GM04503 (cell line): ENCODE results near the gene SEL1L3.
A peak's percentile ranks its signal among the peaks of the same experiment; 100 is the strongest.
"Not testable (repeated sequence)": the region's sequence is repeated elsewhere in the genome, so short reads cannot be mapped to it uniquely, and the experiment has no call there.

Experiments
- DNase-seq: peaks from one replicate; pipeline ENCODE4 v3.0.0-alpha.2; 2012; ENCODE audit warnings: low read depth

The SEL1L3 gene

DNA sequence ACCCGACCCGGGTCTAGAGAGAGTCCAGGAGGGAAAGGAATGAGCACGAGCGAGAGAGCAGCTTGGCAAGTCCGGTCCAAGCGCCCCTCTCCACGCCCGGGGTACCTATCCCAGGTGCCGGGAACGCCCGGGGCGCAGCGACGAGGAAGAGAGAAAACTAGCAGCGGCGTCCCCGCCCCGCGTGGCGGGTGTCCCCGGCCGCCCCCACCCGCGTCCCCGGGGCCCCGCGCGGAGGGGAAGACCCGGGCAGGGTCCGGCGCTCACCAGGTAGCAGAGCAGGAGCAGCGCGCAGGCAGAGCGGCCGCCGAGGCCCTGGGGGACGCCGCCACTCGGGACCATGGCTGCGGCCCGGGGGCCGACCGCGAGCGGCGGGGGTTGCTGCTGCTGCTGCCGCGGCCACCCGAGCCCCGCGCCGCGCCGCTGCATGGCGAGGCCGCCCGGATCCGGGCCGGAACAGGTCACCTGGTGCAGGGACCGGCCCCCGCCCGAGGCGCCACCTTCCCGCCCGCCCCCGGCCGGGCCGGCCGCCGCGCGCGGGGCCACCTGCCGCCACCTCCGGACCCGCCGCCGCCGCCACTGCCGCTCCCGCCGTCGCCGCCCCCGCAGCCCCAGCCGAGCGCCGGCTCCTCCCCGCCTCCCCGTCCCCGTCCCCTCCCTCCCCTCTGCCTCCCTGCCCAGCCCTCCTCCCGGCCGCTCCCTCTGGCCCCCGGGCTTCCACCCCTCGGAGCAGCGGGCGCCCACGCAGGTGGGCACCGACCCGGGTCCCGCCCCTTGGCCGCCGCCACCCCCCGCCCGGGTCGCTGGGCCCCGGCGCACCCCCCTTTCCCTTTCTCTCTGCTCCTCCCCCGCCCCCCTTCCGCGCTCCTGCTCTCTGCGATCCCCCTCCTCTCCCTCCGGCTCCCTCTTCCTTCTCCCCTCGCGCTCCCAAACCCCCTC is at the start of gene SEL1L3:
Gene SEL1L3, minus strand, starts transcription at position 578 of the 936 bp plus-strand sequence. Its CDS starts 152 bp downstream, at position 426.
- no peak for DNase-seq

DNA sequence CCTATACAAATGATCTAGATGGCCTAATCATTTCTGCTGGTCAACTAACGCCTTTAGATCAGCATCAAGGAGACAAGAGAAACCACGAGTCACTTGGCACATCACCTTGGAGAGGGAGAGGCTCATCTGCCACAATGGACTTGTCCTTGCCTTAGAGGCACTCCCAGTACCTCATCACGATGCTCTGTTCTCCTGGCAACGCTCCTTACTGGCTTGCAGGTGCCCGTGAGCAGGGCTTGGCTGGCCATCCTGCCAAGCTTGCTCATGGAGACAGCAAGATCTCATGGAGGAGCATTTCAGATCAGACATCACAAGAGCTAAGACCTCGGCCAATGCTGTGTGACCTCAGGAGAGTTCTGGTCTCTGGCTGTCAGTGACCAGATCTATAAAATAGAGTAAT is 48.6 kb upstream of the SEL1L3 start:
- DNase-seq = no peak

DNA sequence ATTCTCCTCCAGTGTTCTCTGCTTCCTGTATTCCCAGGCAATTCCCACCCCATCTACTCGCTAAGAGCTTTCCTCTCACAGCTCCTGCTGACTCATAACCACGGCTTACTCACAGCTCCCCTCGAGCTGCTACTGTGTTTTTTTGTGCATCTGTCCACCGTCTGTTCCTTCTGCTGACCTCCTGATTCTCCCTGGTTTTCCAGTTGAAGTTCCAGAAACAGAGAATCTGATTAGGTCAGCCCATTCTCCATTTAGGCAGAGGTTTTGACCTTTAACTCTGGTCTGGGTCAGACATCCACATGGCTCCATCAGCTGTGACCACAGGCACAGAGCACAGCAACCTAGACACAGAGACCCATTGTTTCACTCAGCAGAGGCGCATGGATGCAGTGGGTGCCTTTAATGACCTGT is 45.7 kb upstream of the SEL1L3 start:
- DNase-seq = peak; percentile 78

DNA sequence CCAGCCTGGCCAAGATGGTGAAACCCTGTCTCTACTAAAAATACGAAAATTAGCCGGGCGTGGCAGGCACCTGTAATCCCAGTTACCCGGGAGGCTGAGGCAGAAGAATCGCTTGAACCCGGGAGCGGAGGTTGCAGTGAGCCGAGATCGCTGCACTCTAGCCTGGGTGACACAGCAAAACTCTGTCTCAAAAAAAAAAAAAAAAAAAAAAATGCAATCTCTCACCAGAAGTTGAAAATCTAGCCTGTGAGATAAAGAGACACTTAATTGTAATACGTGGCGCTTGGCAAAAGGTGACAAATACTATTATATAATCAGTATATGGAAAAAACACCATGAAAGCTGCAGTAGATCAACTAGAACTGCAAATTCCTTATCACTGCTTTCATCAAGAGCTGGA is 43.3 kb upstream of the SEL1L3 start:
- DNase-seq = not testable (repeated sequence)

DNA sequence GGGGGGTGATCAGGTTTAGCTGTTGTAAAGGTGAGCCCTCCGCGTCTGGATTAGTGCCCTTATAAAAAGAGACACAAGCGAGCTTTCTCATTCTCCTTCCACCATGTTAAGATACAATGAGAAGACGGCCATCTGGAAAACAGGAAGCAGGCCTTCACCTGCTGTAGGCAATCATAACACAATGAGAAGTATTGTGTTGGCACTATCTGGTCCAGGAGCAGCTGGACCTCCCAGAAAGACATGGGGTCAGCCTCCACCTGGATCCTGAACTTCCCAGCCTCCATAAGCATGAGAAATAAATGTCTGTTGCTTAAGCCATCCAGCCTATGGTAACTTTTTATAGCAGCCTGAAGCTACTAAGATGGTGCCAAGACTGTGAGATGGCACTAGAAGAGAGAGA is 42.6 kb upstream of the SEL1L3 start:
- no peak for DNase-seq

DNA sequence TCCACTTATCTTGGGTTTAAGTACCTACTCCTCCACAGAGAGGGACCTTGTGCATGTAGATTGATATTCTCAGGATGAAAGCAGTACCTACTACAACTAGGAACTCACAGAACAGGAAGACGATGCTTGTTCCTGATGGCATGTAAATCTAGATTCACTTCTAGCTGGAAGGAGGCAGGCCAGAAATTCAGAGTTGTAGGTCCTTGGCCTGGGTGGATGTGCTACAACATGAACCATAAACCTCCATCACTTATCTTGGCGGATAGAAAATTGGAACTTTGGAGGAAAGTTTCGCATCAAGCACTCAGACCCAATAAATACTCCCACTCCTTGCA is 41.9 kb upstream of the SEL1L3 start:
- DNase-seq = no peak

DNA sequence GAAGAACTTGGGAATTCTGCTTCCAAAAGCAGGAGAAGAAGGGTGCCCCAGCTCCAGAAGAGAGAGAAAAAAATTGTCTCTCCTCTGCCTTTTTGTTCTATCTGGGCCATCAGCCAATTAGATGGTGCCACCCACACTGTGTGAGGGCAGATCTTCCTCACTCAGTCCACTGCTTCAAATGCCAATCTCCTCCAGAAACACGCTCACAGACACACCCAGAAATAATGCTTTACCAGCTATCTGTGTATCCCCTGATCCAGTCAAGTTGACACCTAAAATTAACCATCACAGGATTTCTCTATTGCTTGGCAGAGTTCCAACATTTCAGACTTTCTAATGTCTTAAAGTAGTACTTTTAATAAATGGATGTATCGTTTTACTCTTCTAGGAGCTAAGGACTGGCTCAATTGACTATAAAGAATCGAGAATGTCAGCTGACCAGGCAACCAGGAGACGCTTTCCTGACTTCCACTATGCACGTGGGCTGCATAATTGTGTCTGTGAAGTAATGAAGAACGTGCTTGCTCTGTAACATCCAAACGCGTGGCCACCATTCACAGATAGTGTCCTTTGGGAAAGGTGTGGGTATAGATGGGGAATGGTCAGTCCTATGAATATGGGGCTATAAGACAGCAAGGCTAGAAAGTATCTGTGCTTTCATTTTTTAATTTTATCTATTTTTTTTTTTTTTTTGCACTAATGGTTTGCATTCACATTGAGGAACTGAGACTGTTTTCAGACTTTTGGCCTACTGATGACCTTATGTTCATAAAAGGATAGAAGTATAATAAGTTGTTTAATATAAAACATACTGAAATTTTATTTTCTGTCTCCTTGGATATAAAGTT is 41.3 kb upstream of the SEL1L3 start:
- no peak for DNase-seq

DNA sequence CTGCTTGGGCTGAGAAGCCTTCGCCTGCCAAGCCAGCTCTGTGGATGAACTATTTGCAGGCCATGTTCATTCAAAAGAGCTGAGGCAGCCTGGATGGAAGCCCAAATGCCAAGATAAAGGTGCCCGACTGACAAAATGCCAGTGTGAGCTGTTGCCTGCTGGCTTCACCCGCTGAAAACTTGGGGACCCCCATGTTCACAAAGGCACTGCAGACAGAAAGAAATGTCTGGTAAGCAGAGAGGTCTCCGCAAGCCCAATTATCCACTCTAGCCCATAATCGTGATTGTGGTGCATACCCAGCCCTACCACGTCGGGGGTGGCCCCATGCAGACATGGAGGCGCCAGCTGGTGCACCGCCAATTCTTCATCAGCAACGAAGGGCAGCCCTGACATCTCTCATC is 38.2 kb upstream of the SEL1L3 start:
- DNase-seq = no peak

DNA sequence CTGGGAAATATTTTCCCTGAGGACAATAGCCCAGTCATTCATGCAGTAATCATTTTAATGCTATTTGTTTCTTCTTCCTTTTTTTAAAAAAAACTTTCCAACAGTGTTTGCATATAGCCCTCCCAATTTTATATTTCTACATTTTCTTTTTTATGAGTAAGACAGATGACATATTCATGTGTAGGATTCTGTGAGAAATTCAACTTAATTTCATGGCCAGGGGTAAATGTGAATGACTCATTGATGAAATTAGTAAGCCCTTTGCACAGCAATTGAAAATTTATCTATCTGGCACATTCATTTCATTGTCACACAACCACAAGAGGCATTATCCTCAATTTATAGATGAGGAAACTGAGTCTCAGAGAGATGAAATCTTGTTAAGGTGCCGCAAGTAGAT is 37.5 kb upstream of the SEL1L3 start:
- DNase-seq = no peak

DNA sequence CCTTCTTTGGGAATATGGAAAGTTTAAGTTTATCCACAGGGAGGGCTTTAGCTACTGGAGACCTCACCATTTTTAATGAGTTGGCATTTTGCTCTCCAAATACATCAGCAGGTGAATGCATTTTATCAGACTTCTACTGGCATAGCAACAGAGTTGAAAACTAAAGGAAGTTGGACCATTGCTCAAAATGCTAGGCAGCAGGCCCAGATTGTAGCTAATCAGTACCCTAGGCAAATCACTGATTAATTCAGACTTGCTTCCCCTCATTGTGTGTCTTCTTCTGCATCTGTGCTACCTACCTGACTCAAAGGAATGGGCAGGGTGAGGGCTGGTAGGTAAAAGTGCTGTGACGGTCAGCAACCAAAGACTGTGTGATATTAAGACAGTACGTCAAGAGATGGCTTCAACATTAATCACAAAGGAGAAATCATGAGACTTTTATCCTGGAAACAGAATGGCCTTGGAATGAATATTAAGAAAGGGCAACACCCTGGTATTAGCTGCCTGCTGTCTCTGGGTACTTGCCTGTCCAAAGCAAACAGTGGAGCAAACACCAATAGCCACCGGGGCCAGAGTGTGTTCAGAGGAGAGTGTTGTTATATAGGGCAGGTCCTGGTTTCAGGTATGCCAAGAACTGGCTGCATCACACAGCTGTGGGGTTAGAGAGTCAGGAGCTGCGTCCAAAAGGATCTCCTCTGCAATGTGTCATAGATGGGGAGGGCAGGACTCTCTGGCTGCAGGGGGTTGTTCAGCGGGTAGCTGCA is 34.2 kb upstream of the SEL1L3 start:
- DNase-seq = no peak

DNA sequence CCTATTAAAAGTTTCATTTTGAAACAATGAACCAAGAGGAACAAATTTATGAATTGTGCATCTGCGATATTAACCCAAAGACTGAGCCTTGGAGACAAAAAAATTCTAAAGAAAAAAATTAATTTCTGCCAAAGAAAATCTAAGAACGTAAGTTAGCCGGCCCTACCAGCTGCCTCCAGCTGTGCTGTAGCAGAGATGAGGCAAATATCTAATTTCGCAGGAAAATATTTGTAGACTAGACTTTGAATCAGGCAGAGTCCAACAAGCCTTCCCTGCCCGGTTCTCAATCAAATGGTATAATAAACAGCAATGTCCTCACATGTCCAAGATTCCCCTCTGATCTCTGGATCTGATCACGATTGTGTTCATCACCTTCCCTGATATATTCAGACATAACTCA is 30.0 kb upstream of the SEL1L3 start:
- DNase-seq = no peak

DNA sequence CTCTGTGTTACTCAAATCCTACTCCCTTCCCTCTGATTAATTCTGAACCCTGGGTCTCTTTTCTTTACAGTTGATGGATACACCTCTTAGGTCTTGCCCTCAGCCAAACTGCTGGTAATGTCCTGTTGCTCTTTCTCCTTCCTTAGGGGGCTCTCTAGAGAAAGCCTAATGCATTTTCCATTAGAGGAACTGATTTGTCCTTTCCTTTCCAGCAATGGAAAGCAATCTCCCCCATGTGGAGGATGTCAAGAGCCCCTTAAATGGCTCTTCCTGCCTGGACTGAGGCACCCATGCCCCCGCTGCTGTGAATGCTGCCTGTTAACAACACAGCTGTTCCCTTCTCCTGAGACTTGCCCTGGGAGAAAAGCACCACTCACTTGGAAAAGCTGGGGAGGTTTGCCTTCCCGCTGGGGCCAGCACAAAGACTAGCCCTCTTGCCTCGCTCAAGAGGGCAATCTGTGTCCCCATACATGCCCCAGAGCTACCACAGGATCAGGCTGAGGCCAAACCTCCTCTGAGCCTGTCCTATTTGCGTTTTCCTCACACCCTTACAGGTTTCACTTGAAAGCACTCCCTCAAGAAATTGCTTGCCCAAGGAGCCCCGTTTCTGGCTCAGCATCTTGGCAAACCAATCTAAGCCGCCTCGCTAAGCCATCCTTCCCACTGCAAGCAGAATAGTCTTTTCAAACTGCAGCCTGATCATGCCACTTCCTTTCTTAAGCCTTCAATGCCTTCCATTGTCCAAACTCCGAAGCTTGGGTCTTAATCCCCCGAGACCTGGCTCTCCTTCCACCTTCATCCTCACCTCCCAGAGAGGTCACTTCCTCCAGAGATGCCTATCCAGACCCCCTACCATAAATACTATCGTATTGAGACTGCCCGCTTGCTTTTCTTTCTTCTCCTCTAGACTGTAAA is 28.0 kb upstream of the SEL1L3 start:
- no peak for DNase-seq

DNA sequence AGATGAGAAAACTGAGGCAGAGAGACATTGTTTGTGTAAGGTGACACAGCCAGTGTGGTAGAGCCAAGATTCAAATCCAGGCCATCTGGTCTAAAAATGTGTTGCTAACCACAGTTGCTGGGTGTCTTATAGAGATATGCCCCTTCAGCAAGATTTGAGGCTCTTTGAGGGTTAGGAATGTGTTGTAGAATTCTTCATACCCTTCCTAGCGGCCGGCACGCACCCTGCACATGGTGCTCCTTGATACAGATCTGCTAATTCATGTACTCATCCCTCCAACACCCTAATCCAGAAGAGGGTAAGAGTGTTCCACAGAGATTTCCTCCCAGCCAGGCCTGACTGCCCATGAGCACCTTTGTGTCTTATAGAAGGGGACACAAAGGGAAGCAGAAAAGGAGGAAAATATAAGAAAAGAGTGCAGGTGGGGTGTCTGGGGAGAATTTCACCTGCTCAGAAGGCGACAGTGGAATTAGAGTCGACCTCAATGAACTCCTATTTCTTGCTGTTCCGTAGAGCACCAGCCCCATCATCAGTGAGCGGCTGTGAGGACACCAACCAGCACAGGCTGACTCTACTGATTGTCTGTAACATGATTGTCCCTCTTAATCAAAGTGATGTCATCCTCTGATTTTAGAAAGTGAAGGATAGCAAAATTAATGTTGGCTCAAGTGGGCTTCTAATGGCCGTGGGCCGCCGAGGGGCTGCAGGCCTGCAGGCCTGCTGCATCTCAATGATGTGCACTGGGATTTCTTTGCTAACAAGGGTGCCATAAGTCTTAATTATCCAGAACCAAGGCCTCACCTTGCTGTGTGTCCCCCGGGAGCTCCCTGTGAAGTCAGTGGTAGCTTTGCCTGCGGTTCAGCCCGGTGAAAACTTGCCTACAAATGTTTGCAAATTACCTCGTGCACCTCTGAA is 27.1 kb upstream of the SEL1L3 start:
- DNase-seq = no peak

DNA sequence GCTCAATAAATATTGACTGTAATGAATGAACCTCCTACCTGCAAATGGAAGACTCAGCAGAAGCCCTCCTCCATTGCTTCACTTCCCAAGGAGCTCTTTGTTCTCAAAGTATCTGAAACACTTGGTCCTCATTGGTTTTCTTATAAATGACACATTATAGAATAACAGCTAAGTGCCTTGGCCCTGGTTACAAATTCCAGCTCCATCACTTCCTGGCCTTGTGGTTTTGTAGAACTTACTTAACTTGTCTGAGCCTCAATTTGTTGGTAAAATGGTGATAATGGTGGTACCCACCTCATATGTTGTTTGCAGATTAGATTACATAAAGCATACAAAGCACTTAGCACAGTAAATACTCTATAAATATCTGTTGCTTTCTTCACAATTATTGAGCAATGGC is 26.0 kb upstream of the SEL1L3 start:
- DNase-seq = no peak

DNA sequence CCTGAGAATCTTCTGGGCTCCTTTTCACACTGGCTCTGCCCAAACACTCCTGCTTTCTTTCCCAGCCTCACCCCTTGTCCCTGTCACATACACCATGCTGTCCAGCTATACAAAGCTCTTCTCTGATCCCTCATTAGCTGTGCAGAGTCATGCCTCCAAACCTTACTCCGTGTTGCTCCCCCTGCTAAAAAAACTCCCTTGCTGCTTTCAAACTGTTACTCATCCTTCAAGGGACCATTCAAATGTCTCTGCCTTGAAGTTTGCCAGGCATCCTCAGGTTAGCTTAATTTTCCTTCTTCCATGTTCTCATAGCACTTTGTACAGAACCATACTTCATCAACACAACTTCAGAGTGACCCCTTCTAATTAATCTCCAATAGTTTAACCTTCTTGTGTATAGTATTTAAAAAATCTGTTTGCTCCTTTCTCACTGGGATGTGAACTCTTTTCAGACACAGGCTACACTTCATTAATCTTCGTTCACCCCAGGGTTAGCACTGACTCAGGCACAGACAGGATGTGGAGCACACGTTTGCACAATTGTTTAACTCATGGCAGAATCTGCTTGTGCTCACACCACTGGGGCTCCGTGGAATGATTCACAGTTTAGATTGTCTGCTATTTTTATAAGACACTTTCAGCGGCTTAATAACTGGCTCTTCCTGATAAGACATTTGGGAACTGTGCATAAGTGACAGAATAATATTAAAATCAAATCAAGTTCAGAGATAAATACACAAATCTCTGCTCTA is 21.4 kb upstream of the SEL1L3 start:
- no peak for DNase-seq

DNA sequence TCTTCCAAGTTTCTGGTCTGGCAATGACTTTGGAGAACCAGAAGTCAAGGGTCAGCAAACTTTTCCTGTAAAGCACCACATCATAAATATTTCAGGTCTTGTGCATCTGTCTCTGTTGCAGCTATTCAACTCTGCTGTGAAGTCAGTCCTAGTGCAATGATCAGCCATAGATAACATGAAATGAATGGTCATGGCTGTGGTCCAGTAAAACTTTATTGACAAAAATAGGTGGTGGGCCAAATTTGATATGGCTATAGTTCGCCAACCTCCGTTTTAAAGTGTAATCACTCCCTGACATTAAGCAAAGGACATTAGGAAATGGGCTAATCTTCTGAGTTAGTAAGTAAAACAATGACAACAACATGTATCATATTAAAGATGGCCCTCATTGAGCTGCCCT is 20.8 kb upstream of the SEL1L3 start:
- no peak for DNase-seq

DNA sequence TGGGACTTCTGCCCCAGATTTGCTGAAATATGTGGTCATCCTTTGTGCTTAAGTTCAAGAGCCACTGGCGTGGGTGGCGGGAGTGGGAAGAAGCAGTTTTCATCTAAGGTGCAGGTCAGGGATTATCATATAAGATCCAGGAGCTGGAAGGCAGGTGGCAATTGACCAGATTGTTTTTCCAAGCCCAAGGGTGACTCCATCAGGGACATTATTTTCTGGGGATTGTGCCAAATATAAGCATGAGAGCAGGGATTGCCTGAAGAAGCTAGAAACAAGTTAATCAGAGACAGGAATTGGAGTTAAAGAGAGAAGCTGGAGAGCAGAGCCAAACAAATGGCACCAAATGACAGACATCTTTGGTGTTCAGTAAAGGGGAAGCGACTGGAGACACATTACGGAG is 19.4 kb upstream of the SEL1L3 start:
- no peak for DNase-seq

DNA sequence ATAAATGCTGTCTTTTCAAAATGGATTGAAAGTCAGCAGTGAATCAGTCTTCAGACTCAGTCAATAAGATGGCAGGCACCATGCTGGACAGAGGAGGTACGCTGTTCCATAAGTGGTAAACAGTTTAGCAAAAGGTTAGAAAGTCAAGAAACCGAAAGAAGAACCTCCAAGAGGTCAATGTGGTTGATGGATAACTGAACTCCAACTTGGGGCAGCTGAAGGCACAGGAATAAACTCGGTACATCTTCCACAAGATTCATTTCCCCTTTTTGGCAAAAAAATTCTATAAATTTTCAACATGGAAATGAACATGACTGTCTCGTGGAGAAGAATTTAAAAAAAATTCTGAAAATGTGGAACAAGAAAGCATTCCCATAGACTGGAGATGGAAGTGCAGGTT is 18.4 kb upstream of the SEL1L3 start:
- no peak for DNase-seq

DNA sequence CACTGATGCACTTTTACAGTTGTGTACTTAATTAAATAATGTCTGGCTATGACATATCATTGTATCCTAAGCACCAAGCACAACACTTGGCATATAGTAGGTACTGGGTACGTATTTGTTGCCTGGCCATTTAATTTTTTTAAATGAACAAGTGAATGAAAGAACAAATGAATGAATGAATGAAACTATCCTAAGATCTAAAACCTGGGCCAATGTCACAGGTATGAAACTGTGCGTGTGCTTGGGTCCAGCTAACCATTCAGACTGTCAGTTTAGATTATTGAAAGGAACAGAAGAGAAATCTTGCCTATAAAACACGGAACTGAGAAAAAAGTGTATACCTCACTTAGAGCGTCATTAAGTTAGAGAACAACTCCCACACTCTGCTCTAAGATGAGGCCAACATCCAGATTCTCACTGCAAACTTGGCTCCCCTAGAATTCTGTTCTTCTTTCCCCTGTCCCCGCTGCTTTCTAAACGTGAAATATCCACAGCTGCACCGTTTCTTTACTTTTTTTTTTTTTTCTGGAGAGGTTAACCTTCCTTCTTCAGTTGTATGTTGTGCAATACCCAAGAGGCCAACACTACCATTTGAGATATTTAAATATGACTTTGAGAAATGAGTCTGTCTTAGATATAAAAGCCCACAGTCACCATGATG is 17.3 kb upstream of the SEL1L3 start:
- DNase-seq = no peak
